ENCODE measurements around the gene APBA2.

The APBA2 gene

GRCh38 chr15:29120593-29121368 is 235.0 kb downstream of the APBA2 start:
- TF ChIP-seq EZH2 (IDR thresholded peaks at IDR 0.05; ENCODE audit: borderline replicate concordance, low read depth, low read length, severe bottlenecking) (no peak), CTCF (IDR thresholded peaks at IDR 0.05; ENCODE audit: borderline replicate concordance, extremely low read depth, low read length, poor library complexity, severe bottlenecking) (no peak)
- Histone ChIP-seq H2AFZ (ENCODE audit: low read depth, low read length) (no peak overlapping the region), H3K9ac (ENCODE audit: low read depth, low read length) (no peak overlapping the region), H3K4me1 (ENCODE audit: insufficient read depth, low read length) (no peaks in the 10 kb centered on the region), H3K4me3 (ENCODE audit: low read depth in 1 of 2, low read length in 2 of 2) (no peak overlapping the region), H3K4me2 (ENCODE audit: insufficient read depth, low read length) (no peak overlapping the region), H3K79me2 (ENCODE audit: insufficient read depth, low read length) (no peaks in the 10 kb centered on the region), H4K20me1 (ENCODE audit: insufficient read depth, low read length) (no peaks in the 10 kb centered on the region), H3K36me3 (ENCODE audit: insufficient read depth, low read length) (no peaks in the 10 kb centered on the region), H3K27me3 (ENCODE audit: insufficient read depth, low read length, poor library complexity) (no peaks in the 10 kb centered on the region), H3K27ac (ENCODE audit: low read length) (no peak overlapping the region), H3K9me3 (ENCODE audit: insufficient read depth, low read length, severe bottlenecking) (no peaks in the 10 kb centered on the region)
- DNase-seq (no peak), ATAC-seq (ENCODE audit: insufficient read depth, low read depth) (no peak)

DNA sequence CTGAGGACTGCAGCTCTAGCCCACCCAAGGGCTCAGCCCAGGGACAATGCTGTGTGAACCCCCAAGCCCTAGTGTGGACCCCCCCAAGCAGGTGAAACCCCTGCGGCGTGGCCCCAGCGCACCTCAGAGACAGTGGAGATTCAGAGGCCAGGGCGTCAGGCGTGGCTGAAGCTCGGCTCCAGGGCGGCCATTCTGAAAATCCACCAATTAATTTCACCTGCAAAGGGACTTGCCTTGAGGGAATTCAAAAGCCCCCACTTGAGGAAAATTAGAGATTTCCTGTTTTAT is 235.5 kb downstream of the APBA2 start:
- no peak overlapping the region for H3K9ac ChIP-seq (ENCODE audit: low read depth, low read length)
- H3K27me3 ChIP-seq (ENCODE audit: insufficient read depth, low read length, poor library complexity): no peaks in the 10 kb centered on the region
- H3K9me3 ChIP-seq (ENCODE audit: insufficient read depth, low read length, severe bottlenecking): no peaks in the 10 kb centered on the region
- no peaks in the 10 kb centered on the region for H4K20me1 ChIP-seq (ENCODE audit: insufficient read depth, low read length)
- no peak for TF ChIP-seq EZH2 (IDR thresholded peaks at IDR 0.05; ENCODE audit: borderline replicate concordance, low read depth, low read length, severe bottlenecking)
- no peak for TF ChIP-seq CTCF (IDR thresholded peaks at IDR 0.05; ENCODE audit: borderline replicate concordance, extremely low read depth, low read length, poor library complexity, severe bottlenecking)
- H3K4me3 ChIP-seq (ENCODE audit: low read depth in 1 of 2, low read length in 2 of 2): no peak overlapping the region
- no peak overlapping the region for H3K27ac ChIP-seq (ENCODE audit: low read length)
- H3K4me2 ChIP-seq (ENCODE audit: insufficient read depth, low read length): no peak overlapping the region
- no peak for ATAC-seq (ENCODE audit: insufficient read depth, low read depth)
- H3K36me3 ChIP-seq (ENCODE audit: insufficient read depth, low read length): no peaks in the 10 kb centered on the region
- no peak for DNase-seq
- H3K79me2 ChIP-seq (ENCODE audit: insufficient read depth, low read length): no peaks in the 10 kb centered on the region
- H3K4me1 ChIP-seq (ENCODE audit: insufficient read depth, low read length): no peaks in the 10 kb centered on the region
- H2AFZ ChIP-seq (ENCODE audit: low read depth, low read length): no peak overlapping the region

DNA sequence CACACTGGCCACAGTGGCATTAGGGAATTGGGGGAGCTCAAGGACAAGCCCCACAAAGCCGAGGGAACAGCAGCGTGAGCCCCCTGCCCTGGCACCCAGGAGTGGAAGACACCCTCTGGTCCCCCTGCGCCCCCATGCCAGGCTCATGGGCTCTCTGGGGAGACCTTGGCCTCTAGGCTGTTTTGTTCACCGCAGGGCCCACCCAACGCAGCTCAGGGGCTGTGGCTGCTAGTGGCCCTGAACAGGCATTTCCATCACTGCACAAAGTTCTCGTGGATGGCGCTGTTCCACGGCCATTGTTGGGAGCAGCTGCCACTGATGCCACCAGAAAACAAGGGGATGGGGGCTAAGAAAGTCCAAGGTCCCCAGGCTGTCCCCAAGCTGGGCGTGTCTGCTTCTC is 236.1 kb downstream of the APBA2 start:
- no peaks in the 10 kb centered on the region for H3K36me3 ChIP-seq (ENCODE audit: insufficient read depth, low read length)
- no peak overlapping the region for H3K27ac ChIP-seq (ENCODE audit: low read length)
- TF ChIP-seq CTCF (IDR thresholded peaks at IDR 0.05; ENCODE audit: borderline replicate concordance, extremely low read depth, low read length, poor library complexity, severe bottlenecking): no peak
- no peak for TF ChIP-seq EZH2 (IDR thresholded peaks at IDR 0.05; ENCODE audit: borderline replicate concordance, low read depth, low read length, severe bottlenecking)
- H3K27me3 ChIP-seq (ENCODE audit: insufficient read depth, low read length, poor library complexity): no peaks in the 10 kb centered on the region
- DNase-seq: no peak
- ATAC-seq (ENCODE audit: insufficient read depth, low read depth): no peak
- no peaks in the 10 kb centered on the region for H3K4me1 ChIP-seq (ENCODE audit: insufficient read depth, low read length)
- no peak overlapping the region for H3K4me3 ChIP-seq (ENCODE audit: low read depth in 1 of 2, low read length in 2 of 2)
- no peaks in the 10 kb centered on the region for H4K20me1 ChIP-seq (ENCODE audit: insufficient read depth, low read length)
- H3K79me2 ChIP-seq (ENCODE audit: insufficient read depth, low read length): no peaks in the 10 kb centered on the region
- H3K9me3 ChIP-seq (ENCODE audit: insufficient read depth, low read length, severe bottlenecking): no peaks in the 10 kb centered on the region
- H2AFZ ChIP-seq (ENCODE audit: low read depth, low read length): no peak overlapping the region
- H3K9ac ChIP-seq (ENCODE audit: low read depth, low read length): no peak overlapping the region
- H3K4me2 ChIP-seq (ENCODE audit: insufficient read depth, low read length): no peak overlapping the region

Data from DND-41 (cell line).